HG03558 (cell line): ENCODE data around the gene ST3GAL4.
"Not testable (repeated sequence)": the region's sequence is repeated elsewhere in the genome, so short reads cannot be mapped to it uniquely, and the experiment has no call there.

Source experiments
- ATAC-seq: cut with Tn5 transposase; IDR thresholded peaks from one replicate; pipeline ENCODE4 v1.9.1; 2021; ENCODE audit warnings: moderate number of reproducible peaks; ENCODE audit not compliant: unreplicated experiment; ENCODE audit errors: extremely low read depth

Gene ST3GAL4

GRCh38 chr11:126345283-126345682 lies 10.2 kb upstream of the ST3GAL4 start:
- ATAC-seq = no peak

DNA sequence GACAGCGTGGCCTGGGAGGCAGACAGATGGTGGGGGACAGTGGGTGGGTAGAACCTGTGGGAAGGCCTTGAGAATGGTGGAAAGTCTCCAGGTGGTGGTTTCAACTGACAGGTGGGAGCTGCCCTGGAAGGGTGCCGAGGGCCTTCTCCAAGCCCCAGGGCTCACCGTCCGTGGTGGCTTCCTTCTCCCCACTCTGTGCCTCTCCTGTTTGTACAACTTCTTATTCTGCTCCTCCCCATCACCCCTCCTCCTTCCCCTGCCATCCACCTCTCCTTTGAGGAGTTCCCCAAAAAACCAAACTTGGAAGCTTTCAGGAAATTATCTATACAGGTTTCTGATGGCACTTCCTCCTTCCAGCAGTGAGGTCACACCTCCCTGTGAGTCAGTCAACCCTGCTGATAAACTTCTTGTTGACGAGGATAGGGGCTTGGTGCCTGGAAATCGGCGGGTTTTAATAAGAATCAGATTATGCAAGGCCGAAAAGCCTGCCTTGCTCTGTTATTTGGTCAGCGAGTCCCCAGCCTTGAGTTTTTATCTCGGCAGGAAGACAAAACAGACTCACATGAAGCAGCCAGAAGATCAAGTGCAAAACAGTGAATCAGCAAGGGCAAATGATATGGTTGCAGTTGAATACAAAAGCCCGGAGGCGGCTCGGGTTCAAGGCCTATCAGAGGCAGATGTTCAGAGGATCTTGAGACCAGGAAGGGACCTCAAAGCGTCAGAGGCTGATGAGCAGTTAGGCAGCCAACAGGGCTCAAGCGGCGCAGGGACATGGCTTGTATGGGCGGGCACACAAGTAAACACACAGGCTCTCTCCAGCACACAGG lies 9.5 kb upstream of the ST3GAL4 start:
- ATAC-seq = no peak

DNA sequence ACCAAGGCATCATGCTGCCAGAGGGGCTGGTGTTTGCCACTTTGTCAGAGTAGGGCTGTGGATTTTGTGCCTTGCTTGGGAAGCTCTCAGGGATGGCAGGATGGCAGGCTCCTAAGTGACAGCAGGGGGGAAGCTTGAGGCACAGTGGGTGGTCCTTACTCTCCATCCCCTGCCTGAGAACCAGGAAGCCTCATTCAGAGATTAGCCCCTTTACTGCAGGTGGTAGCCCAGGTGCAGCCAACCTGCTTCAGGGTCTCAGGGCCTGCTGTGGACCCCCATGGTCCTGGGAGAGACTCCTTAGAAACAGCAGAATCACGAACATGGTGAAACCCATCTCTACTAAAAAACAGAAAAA lies 8.9 kb upstream of the ST3GAL4 start:
- ATAC-seq = no peak

DNA sequence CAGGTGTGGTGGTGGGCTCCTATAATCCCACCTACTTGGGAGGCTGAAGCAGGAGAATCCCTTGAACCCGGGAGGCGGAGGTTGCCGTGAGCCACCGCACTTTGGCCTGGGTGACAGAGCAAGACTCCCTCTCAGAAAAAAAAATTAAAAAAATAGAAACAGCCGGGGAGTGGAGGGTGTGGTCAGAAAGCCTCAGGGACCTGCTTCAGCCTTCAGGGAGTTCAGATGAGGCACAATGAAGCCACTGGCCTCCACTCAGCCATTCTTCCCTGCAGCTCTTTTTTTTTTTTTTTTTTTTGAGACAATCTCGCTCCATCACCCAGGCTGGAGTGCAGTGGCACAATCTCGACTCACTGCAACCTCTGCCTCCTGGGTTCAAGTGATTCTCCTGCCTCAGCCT lies 8.5 kb upstream of the ST3GAL4 start:
- not testable (repeated sequence) for ATAC-seq

GRCh38 chr11:126347751-126348668 lies 7.5 kb upstream of the ST3GAL4 start:
- ATAC-seq = no peak

DNA sequence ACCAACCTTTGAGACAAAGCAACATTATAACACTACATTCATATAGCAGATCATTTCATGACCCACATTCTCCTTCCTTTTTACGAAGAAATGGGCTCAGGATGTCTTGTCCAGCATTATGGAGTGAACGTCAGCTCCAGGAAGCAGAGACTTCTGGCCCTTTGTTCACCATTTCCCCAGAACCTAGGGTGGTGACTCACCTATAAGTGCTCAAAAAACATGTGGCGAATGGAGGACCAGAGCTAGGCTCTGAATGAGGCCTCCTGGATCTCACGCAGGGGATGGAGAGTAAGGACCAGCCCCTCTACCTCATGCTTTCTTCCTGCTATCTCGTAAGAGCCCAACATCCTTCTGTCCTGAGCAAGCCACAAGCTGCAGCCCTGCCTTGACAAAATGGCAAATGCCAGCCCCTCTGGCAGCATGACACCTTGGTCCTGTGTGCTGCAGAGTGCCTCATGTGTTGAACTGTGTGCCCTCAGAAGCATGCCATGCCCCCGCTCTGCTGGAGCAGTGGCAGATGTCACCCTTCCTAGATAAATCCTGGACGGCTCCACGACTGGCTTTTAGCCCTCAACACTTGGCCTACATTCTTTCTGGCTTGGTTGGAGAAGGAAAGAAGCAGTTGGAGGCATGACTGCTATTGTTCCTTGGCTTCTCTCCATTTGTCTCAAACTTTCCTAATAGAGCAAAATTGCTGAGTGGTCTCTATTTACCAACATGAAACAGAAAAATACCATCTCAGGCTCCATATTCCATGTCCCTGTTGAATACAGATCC lies 6.5 kb upstream of the ST3GAL4 start:
- no peak for ATAC-seq

- ATAC-seq = no peak
These were observed 4.7 kb upstream of the ST3GAL4 start for GRCh38 chr11:126350836-126351235.

- no peak for ATAC-seq
These were observed 3.3 kb upstream of the ST3GAL4 start for GRCh38 chr11:126352163-126352562.

DNA sequence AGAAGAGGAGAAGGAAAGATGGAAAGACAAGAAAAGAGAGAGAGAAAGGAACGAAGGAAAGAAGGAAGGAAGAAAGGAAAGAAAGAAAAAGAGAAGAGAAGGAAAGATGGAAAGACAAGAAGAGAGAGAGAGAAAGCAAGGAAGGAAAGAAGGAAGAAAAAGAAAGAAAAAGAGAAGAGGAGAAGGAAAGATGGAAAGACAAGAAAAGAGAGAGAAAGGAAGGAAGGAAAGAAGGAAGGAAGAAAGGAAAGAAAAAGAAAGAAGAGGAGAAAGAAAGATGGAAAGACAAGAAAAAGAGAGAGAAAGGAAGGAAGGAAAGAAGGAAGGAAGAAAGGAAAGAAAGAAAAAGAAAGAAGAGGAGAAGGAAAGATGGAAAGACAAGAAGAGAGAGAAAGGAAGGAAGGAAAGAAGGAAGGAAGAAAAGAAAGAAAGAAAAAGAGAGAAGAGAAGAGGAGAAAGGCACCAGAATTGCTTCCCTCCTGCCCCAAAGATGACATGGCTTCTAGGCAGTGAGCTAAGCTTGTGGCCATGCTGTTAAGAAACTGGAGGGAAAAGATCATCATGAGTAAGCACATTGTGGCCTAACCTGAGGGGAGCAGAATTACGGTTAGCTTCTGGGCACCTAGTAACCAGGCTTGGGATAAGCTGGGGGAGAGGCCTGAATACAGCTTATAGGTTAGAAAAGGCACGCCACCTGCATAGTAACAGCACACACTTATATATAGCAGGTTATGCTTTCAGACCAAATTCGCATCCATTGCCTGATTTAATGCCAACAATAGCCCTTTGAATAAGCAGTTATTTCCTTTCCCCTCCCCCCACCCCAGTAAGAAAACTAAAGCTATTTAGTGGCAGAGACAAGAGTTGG lies 2.3 kb upstream of the ST3GAL4 start:
- no peak for ATAC-seq

DNA sequence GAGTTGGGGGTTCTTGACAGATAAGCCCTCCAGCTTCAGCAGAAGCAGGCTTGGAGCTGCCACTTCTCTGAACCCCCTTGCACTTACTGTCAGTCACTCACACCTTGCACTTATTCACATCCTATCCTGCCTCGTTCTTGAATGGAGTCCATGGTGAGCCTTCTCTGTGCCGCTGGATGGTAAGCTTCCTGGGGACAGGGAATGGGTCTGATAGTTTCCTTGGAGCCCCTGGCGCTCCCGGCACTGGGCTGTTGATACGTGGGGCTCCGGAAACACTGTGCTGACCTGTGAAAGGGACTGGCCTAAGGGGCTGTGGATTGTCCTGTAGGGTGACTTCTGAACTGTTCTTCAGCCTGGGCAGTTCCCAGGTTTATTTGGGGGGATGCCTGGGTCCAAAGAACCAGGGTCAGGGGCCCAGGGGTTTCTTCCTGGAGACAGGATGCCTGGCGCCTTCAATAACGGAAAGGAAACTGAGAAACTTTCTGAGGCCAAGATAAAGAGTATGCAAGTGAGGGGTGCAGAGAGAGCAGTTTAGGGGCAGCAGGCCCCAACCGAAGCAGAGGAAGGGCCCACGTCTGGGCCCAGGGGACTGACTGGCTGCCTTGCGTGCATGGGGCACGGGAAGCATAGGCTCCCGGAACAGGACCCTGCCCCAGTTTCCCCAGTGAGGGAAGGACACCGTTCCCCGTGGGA lies 709 bp upstream of the ST3GAL4 start:
- ATAC-seq = peak; percentile 11

DNA sequence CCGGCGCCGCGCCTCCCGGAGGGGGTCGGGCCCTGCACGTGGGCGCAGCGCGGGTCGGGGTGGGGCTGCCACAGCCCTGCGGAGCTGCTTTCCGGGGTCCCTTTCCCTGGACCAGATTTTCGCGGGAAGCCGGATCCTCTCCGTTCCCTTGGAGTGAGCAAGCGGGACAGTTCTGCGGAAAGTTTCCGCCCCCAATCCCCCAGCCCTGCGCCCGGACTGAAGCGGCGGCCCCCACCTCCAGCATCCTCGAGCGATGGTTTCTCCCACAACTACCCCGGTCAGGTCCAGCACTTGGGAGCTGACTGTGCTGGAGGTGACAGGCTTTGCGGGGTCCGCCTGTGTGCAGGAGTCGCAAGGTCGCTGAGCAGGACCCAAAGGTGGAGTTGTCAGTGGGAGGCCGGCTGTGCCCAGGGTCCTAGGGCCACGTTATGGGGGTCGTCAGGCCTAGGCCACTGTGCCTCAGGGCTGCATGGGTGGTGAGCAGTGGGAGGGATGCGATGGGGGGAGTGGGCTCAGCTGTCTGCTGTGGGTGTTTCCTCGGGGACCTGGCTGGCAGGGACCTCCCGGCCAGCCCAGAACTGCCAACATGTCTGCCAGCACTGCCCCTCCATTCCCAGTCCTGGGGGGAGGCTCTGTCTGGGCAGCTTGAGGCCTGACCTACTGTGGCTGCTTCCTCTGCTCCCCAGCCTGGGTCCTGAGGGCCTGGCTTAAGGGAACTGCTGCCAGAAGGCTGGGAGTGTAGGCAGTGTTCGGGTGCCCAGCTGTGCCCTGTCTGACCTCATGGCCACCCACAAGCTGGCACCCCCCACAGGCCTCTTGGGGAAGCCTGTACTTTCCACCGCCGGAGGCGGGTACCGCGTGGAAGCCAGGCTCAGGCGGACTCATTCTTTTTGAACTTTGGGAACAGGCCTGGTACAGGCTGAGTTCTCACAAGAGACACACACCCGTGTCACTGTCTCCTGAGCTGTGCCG lies 726 bp downstream of the ST3GAL4 start:
- no peak for ATAC-seq

- no peak for ATAC-seq
These were observed 1.8 kb downstream of the ST3GAL4 start for GRCh38 chr11:126357055-126357962.

- no peak for ATAC-seq
These were observed 2.7 kb downstream of the ST3GAL4 start for GRCh38 chr11:126357969-126358762.

GRCh38 chr11:126358763-126359160 lies 3.3 kb downstream of the ST3GAL4 start:
- no peak for ATAC-seq

- no peak for ATAC-seq
These were observed 4.1 kb downstream of the ST3GAL4 start for GRCh38 chr11:126359431-126360048.

DNA sequence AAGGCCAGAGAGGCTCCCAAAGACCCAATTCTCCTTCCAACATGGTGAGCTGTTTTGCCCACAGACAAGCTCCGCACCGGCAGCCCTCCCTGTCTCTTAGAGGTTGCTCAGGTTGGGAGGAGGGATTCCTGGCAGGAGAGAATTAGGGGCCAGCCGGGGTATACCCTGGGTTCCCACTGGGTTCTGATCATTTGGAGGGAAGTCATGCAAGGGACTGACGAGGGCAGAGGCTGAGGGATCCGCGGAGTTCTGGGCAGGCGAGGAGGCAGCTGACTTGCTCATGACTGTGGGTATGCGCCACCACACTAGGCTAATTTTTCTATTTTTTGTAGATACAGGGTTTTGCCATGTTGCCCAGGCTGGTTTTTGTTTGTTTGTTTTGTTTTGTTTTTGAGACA lies 4.6 kb downstream of the ST3GAL4 start:
- ATAC-seq = no peak
